NCI-H2196 (cell line): Measurements from ENCODE around the gene SLC25A52.
"Not testable (repeated sequence)": the region's sequence is repeated elsewhere in the genome, so short reads cannot be mapped to it uniquely, and the experiment has no call there.

Experiments used
- DNase-seq: peaks from one replicate; lab custom pipeline; 2025; ENCODE audit not compliant: unreplicated experiment; lab: John Stamatoyannopoulos, UW

The SLC25A52 gene

DNA sequence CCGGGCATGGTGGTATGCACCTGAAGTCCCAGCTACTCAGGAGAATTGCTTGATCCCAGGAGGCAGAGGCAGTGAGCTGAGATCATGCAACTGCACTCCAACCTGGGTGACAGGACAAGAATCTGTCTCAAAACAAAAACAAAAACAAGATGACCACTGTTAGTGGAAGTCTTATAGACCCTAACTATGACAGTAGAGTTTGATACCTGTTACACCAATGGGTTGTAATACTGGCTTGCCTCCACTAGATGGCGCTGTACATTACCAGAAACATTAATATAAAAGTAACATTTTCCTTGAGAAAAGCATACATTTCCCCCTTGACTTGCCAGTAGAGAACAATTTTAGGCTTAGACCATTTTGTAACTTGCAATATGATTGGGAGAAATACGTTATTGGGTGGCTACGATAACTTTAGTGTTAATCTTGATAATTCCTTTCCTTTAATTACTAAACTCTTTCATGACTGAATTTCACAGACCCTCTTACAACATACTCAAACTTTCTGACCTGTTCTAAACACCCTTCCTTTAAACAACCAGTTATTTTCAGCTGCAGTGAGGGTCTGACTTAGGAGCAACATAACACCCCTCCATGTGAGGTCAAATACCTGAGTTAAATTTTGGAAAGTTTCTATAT lies 19.5 kb downstream of the SLC25A52 start:
- DNase-seq = peak; percentile 29

DNA sequence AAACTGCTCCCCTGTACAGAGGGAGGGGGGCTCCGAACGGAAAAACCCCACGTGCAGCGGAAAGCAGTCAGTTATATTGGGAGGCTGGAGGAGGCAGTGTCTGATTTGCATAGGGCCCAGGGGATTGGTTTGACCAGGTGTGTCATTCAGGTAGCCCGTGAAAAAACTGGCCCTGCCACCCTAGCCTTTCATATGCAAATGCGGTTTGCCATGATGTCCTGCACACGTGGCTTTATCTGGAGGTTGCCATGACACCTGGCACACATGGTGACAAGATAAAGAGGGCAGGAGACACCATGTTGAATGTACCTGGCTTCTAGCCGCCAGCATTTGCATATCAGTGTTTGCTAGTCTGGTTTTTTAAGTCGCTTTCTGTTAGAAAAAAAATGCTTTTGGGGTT lies 20.5 kb downstream of the SLC25A52 start:
- peak; percentile 10 for DNase-seq

DNA sequence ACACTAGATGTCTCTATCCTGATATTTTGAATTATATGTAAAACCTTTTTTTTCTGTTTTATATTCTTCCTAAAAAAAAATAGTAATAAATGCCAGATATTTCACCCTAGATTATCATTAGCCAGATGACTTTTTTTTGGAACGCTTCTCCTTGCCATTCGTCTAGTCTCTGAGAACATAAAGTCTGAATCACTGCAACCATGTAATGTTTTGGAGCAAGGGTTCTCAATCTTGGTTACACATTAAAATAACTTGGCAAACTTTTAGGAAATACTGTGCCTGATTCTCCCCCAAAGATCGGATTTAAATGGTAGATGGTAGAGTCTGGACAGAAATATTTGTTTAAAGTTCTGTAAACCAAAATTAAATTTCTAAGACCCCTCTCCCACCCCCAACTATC lies 21.0 kb downstream of the SLC25A52 start:
- no peak for DNase-seq

GRCh38 chr18:31738460-31739407 lies 21.9 kb downstream of the SLC25A52 start:
- no peak for DNase-seq

- no peak for DNase-seq
Observed at GRCh38 chr18:31736630-31737029, 24.1 kb downstream of the SLC25A52 start.

DNA sequence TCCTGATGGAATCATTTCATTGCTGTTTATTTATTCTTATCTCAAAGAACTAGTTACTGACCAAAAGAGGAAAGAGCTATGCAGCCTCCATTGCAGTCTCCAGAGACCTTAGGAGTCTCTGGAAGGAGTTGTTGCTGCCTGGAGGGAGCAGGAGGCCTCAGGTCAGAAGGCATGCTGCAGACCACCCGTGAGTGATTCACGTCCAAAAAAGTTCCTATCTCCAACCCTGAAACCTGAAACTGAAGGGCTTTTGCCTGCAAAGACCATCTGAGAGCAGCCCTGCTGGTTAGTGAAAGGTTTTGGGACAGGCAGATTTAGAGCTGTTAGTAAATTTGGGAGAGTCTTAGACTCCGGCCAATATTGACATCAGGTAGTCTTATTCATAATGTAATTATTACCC lies 29.1 kb downstream of the SLC25A52 start:
- DNase-seq = no peak

GRCh38 chr18:31729196-31729595 lies 31.5 kb downstream of the SLC25A52 start:
- DNase-seq = not testable (repeated sequence)

GRCh38 chr18:31723990-31724711 lies 36.5 kb downstream of the SLC25A52 start:
- DNase-seq = no peak

- no peak for DNase-seq
Observed at GRCh38 chr18:31723639-31723989, 37.1 kb downstream of the SLC25A52 start.

- DNase-seq = peak; percentile 74
Observed at GRCh38 chr18:31722369-31722957, 38.2 kb downstream of the SLC25A52 start.

GRCh38 chr18:31721601-31722000 lies 39.1 kb downstream of the SLC25A52 start:
- no peak for DNase-seq

- DNase-seq = no peak
Observed at GRCh38 chr18:31720867-31721266, 39.8 kb downstream of the SLC25A52 start.

GRCh38 chr18:31719363-31720006 lies 41.2 kb downstream of the SLC25A52 start:
- no peak for DNase-seq

DNA sequence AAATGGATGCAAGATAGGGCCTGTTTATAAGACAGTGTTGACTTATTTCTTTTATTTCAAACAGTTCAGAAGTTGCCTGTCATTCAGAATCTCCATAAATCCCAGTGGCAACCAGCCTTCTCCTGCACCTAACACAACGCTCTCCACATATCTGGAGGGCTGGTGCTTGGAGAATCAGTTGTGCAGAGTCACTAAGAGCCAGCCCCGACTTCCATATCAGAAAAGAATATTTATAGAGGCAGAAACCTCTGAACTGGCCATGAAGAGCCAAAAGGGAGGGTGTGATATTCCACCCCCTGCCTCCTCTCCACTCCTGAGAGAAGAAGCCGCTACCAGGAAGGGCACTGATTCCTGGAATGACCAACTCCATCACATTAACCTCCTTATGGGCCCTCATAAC lies 42.3 kb downstream of the SLC25A52 start:
- no peak for DNase-seq

DNA sequence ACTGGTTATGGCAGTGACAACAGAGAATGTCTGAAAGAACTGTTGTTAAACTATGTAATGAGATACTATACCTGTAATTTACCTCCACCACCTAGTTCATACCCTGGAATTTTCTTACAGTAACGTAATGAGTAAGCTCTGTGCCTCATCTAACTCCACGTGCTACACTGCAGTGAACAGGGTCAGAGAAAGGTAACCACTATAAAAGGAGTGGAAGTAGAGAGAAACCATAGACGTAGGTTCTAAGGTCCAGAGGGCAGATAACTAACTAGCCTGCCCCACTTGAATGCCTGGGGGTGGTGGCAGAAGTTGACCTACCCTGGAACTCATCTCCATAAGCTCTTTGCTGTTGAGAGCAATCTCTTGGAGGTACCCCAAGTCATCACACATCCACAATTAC lies 44.3 kb downstream of the SLC25A52 start:
- DNase-seq = no peak

DNA sequence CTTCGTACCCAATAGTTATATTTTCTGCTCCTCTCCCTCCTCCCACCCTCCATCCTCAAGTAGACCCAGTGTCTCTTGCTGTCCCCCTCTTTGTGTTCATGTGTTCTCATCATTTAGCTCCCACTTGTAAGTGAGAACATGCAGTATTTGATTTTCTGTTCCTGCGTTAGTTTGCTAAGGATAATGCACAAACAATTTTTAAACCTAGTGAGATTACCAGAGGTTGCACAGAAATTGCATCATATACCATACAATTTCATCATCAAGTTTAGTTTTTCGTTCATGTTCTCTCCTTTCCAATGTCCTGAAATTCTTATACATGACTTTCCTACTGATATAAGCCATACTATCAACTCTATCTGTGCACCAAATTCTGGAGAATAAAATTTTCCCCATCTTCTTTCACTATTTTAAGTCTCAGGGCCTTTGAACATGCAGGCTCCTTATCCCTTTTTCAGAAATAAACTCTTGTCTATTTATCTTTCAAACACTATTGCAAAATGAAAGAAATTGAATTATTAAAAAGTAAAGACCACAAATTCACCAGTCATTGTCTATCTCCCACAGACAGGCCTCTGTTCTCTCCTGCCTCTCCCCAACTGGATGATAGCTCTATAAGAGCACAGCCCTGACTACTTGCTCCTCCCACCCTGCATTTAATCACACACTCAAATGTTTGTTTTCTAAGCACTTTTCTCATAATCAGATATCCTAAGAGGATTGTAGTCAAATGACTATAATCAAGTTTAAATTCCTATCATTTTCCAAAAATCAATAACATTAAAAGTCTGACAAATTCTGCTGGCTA lies 49.1 kb downstream of the SLC25A52 start:
- no peak for DNase-seq

DNA sequence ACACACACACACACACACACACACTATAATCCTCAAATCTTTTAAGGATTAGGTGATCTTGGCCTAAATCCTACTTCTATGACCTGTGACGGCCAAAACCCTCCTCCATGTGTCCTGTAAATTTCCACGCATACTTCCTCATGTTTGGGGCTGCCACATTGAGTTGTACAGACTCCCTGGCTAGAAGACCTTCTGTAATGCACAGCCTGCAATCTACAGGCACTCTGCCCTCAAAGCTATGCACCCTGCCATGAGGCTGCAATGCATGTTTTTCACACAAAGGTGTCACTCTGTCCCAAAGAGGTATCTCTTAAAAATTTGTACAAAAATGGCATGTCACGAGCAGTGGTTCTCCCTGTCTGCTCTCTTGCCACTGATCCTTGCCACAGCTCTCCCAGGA lies 49.9 kb downstream of the SLC25A52 start:
- no peak for DNase-seq
